Ishikawa (cell line): ENCODE measurements around the gene PHIP.

Source experiments
- CEBPB ChIP-seq: IDR thresholded peaks from 2 replicates; pipeline ENCODE4 v1.6.1; 2012
- CREB1 ChIP-seq: IDR thresholded peaks from 2 replicates; pipeline ENCODE4 v1.6.1; 2012; ENCODE audit warnings: low read depth
- EGR1 ChIP-seq: IDR thresholded peaks from 2 replicates; pipeline ENCODE4 v1.6.1; 2012
- EP300 ChIP-seq: IDR thresholded peaks from 2 replicates; pipeline ENCODE4 v1.6.1; 2012; ENCODE audit warnings: borderline replicate concordance
- FOXM1 ChIP-seq: IDR thresholded peaks from 2 replicates; pipeline ENCODE4 v1.6.1; 2012; ENCODE audit warnings: low read depth, borderline replicate concordance
- MAX ChIP-seq: IDR thresholded peaks from 2 replicates; pipeline ENCODE4 v1.6.1; 2012
- NFIC ChIP-seq: IDR thresholded peaks from 2 replicates; pipeline ENCODE4 v1.6.1; 2012
- RAD21 ChIP-seq: IDR thresholded peaks from 2 replicates; pipeline ENCODE4 v1.6.1; 2012; ENCODE audit warnings: low read depth
- REST ChIP-seq: IDR thresholded peaks from 2 replicates; pipeline ENCODE4 v1.6.1; 2012; ENCODE audit warnings: low read depth, mild to moderate bottlenecking
- TAF1 ChIP-seq: IDR thresholded peaks from 2 replicates; pipeline ENCODE4 v1.6.1; 2012; ENCODE audit warnings: low read depth, mild to moderate bottlenecking
- TCF12 ChIP-seq: IDR thresholded peaks from 2 replicates; pipeline ENCODE4 v1.6.1; 2012; ENCODE audit warnings: low read depth
- TEAD4 ChIP-seq: IDR thresholded peaks from 2 replicates; pipeline ENCODE4 v1.6.1; 2012
- YY1 ChIP-seq: IDR thresholded peaks from 2 replicates; pipeline ENCODE4 v1.6.1; 2012; ENCODE audit warnings: low read depth
- ZBTB7A ChIP-seq: IDR thresholded peaks from 2 replicates; pipeline ENCODE4 v1.6.1; 2012; ENCODE audit warnings: low read depth
- TF ChIP-seq, protein P1 (sequence below): IDR thresholded peaks from 2 replicates; pipeline ENCODE4 v1.6.1; 2012

The PHIP gene

DNA sequence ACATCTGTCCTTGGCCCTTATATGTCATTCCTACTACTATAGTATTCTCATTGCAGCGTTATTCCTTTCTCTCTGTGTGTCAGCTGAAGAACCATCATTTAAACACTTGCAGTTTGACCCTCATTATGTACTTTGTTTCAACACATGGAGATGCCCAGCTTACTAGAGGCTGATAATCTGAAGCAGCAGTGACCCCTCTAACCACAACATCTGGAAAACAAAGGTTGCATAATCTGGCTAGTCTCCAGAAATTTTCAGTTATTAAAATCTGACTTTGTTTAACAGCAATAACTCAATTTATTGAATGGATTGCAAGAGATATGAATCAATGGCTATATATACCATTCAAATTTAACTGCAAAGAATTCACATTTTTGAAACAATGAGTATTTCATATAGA lies 6.6 kb upstream of the PHIP start:
- no peak for TF ChIP-seq YY1
- TF ChIP-seq TAF1 = no peak
- no peak for TF ChIP-seq MAX
- no peak for TF ChIP-seq EGR1
- no peak for TF ChIP-seq RAD21
- no peak for TF ChIP-seq NFIC
- no peak for TF ChIP-seq CREB1
- no peak for TF ChIP-seq TCF12
- no peak for TF ChIP-seq TEAD4
- no peak for TF ChIP-seq EP300
- TF ChIP-seq FOXM1 = no peak
- no peak for TF ChIP-seq ZBTB7A
- no peak for TF ChIP-seq CEBPB
- TF ChIP-seq, protein P1, sequence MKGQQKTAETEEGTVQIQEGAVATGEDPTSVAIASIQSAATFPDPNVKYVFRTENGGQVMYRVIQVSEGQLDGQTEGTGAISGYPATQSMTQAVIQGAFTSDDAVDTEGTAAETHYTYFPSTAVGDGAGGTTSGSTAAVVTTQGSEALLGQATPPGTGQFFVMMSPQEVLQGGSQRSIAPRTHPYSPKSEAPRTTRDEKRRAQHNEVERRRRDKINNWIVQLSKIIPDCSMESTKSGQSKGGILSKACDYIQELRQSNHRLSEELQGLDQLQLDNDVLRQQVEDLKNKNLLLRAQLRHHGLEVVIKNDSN = no peak
- no peak for TF ChIP-seq REST

GRCh38 chr6:79082304-79082703 lies 4.2 kb upstream of the PHIP start:
- TF ChIP-seq YY1 = no peak
- TF ChIP-seq NFIC = no peak
- no peak for TF ChIP-seq CEBPB
- TF ChIP-seq REST = no peak
- TF ChIP-seq, protein P1 = no peak
- TF ChIP-seq TAF1 = no peak
- no peak for TF ChIP-seq EP300
- TF ChIP-seq RAD21 = no peak
- TF ChIP-seq EGR1 = no peak
- TF ChIP-seq ZBTB7A = no peak
- TF ChIP-seq MAX = no peak
- TF ChIP-seq TCF12 = no peak
- TF ChIP-seq FOXM1 = no peak
- no peak for TF ChIP-seq CREB1
- TF ChIP-seq TEAD4 = no peak

- TF ChIP-seq NFIC = no peak
- TF ChIP-seq MAX = no peak
- no peak for TF ChIP-seq RAD21
- no peak for TF ChIP-seq YY1
- no peak for TF ChIP-seq EGR1
- TF ChIP-seq, protein P1 = no peak
- TF ChIP-seq TEAD4 = no peak
- no peak for TF ChIP-seq ZBTB7A
- no peak for TF ChIP-seq CREB1
- TF ChIP-seq REST = no peak
- TF ChIP-seq FOXM1 = no peak
- no peak for TF ChIP-seq TCF12
- no peak for TF ChIP-seq EP300
- TF ChIP-seq TAF1 = no peak
- no peak for TF ChIP-seq CEBPB
These were observed 3.6 kb upstream of the PHIP start for GRCh38 chr6:79081663-79082062.

DNA sequence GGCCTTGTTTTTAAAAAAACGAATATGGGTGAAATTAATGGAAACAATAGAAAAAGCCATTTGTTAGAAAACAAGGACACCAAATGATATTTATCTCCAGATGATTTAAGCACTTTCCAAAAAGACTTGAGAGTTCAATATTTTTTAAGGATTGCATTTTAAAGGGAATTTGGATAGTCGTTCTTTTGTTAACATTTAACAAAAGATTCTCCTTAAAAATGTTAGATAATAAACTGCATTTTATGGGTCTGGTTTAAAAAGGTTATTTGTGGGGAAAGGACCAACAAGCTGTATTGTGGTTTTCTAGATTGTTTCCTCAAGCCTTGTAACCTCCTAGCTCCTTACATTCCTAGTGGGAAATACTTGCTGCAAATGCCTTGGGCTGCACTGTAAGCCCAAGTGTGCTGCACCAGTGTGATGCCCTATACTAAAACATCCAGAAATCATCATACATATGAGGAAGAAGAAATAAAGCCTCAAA lies 1.5 kb upstream of the PHIP start:
- TF ChIP-seq CREB1 (no peak), EP300 (no peak), YY1 (no peak), RAD21 (no peak), ZBTB7A (no peak), MAX (no peak), TCF12 (no peak), REST (no peak)
